MCF 10A (cell line): Measurements from ENCODE around the gene DDX50. TPM values are rescaled to one million over a fixed set of nuclear protein-coding genes. Genes with fewer than 3 reads are reported as not detected.

Source experiments
- BruUV-seq: library from RNA; stranded (reverse); fragments of 400-500 nt; replicated peaks from 2 replicates; lab custom pipeline; 2021; lab: Mats Ljungman, UMichigan
- CTCF ChIA-PET: fragments of 300-600 bp; sonication (Branson Sonifier 250); formaldehyde crosslinking; extraction: SDS; loops from one replicate; lab custom pipeline; 2021; ENCODE audit warnings: antibody characterized with exemption, inconsistent platforms; lab: Yijun Ruan, JAX
- POLR2A ChIA-PET: fragments of 300-600, 350-650 bp; sonication (Branson Sonifier 250); formaldehyde crosslinking; extraction: SDS; loops from one replicate; lab custom pipeline; 2020; ENCODE audit warnings: antibody characterized with exemption, inconsistent platforms; lab: Yijun Ruan, JAX
- DNase-seq: peaks from one replicate; pipeline ENCODE4 v3.0.0-alpha.2; 2018; ENCODE audit not compliant: unreplicated experiment
- H3K27ac Mint-ChIP-seq: one replicate; pipeline ENCODE4 v1.8.0; 2022; ENCODE audit warnings: mild to moderate bottlenecking, low read depth, mixed read lengths; ENCODE audit not compliant: unreplicated experiment
- H3K27me3 Mint-ChIP-seq: one replicate; pipeline ENCODE4 v1.8.0; 2022; ENCODE audit warnings: mixed read lengths; ENCODE audit not compliant: insufficient read depth, unreplicated experiment
- H3K36me3 Mint-ChIP-seq: one replicate; pipeline ENCODE4 v1.8.0; 2022; ENCODE audit warnings: mild to moderate bottlenecking, moderate library complexity, mixed read lengths; ENCODE audit not compliant: insufficient read depth, unreplicated experiment
- H3K4me1 Mint-ChIP-seq: one replicate; pipeline ENCODE4 v1.8.0; 2022; ENCODE audit warnings: mixed read lengths; ENCODE audit not compliant: insufficient read depth, unreplicated experiment
- H3K4me3 Mint-ChIP-seq: one replicate; pipeline ENCODE4 v1.8.0; 2022; ENCODE audit warnings: mild to moderate bottlenecking, moderate library complexity, mixed read lengths; ENCODE audit not compliant: unreplicated experiment
- H3K9me3 Mint-ChIP-seq: one replicate; pipeline ENCODE4 v1.8.0; 2022; ENCODE audit warnings: mixed read lengths; ENCODE audit not compliant: unreplicated experiment
- intact Hi-C: fragments of 100-400 bp; cut with micrococcal nuclease; formaldehyde crosslinking; loops from 2 replicates; pipeline ENCODE4 v1.14.1; 2022
- total RNA-seq: library from RNA; stranded (reverse); gene quantifications from 2 replicates; pipeline ENCODE4 v1.2.3, GENCODE V29; 2022
- TF ChIP-seq, protein P1 (sequence below): fragments of 200-600 bp; IDR thresholded peaks from one replicate; pipeline ENCODE4 v1.8.0; 2022; ENCODE audit warnings: antibody characterized with exemption, mild to moderate bottlenecking; ENCODE audit not compliant: unreplicated experiment

Gene DDX50
- total RNA-seq, 1 experiment from 2014 or later, result 66.3 TPM

DNA sequence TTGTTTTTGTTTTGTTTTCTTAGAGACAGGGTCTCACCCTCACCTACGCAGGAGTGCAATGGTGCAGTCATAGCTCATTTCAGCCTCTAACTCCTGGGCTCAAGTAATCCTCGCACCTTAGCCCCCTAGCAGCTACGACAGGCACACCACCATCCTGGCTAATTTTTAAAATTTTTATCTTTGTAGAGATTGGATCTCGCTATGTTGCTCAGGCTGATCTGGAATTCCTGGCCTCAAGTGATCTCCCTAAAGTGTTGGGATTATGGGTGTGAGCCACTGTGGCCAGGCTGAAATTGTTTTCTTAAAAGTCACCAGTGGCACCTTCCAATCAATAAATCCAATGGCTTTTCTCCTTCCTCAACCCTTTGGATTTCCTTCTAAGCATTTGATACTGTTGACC lies 20.9 kb upstream of the DDX50 start:
- no peak for DNase-seq
- intact Hi-C loops, result no loop called here
- BruUV-seq, result no TSS peak
- Mint-ChIP-seq H3K9me3 (no peaks in the 10 kb centered on the region), H3K4me3 (no peak overlapping the region), H3K4me1 (no peaks in the 10 kb centered on the region), H3K27ac (no peak overlapping the region), H3K27me3 (peaks cover 11% of the 10 kb centered on the region), H3K36me3 (no peaks in the 10 kb centered on the region)
- TF ChIP-seq, protein P1, sequence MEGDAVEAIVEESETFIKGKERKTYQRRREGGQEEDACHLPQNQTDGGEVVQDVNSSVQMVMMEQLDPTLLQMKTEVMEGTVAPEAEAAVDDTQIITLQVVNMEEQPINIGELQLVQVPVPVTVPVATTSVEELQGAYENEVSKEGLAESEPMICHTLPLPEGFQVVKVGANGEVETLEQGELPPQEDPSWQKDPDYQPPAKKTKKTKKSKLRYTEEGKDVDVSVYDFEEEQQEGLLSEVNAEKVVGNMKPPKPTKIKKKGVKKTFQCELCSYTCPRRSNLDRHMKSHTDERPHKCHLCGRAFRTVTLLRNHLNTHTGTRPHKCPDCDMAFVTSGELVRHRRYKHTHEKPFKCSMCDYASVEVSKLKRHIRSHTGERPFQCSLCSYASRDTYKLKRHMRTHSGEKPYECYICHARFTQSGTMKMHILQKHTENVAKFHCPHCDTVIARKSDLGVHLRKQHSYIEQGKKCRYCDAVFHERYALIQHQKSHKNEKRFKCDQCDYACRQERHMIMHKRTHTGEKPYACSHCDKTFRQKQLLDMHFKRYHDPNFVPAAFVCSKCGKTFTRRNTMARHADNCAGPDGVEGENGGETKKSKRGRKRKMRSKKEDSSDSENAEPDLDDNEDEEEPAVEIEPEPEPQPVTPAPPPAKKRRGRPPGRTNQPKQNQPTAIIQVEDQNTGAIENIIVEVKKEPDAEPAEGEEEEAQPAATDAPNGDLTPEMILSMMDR, result no peak
- ChIA-PET CTCF (no interaction called here), POLR2A (no interaction called here)

DNA sequence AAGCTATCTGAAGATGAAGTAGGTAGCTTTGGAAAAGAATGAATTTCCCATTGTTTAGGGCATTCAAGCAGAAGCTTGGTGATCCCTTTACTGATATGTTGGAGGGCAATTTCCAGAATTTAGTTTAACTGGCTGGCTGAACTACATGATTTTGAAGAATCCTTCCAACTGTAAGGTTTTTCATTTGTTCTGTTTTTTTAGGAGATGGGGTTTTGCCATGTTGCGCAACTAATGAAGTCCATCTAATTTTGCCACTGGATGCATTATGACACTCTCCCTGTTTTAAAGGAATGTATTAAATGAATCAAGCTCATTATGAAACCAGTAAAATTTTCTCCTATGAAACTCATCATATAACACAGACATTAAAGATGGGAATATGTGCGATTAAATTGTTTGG lies 6.1 kb upstream of the DDX50 start:
- intact Hi-C loops, result loop anchor here (10.0 kb wide), 1 partner anchor 250 kb away; no protein-coding TSS in a partner anchor
- no TSS peak for BruUV-seq
- H3K4me1 Mint-ChIP-seq, result no peaks in the 10 kb centered on the region
- no peaks in the 10 kb centered on the region for H3K9me3 Mint-ChIP-seq
- no peaks in the 10 kb centered on the region for H3K36me3 Mint-ChIP-seq
- ChIA-PET POLR2A (no interaction called here), CTCF (interaction anchor here (0.6 to 1.2 kb wide), 2 partner anchors 12 to 103 kb away, joined by 3 to 4 read pairs; no protein-coding TSS in a partner anchor)
- no peak overlapping the region for H3K27ac Mint-ChIP-seq
- TF ChIP-seq, protein P1, result no peak
- no peak for DNase-seq
- H3K4me3 Mint-ChIP-seq, result no peak overlapping the region
- H3K27me3 Mint-ChIP-seq, result no peaks in the 10 kb centered on the region

DNA sequence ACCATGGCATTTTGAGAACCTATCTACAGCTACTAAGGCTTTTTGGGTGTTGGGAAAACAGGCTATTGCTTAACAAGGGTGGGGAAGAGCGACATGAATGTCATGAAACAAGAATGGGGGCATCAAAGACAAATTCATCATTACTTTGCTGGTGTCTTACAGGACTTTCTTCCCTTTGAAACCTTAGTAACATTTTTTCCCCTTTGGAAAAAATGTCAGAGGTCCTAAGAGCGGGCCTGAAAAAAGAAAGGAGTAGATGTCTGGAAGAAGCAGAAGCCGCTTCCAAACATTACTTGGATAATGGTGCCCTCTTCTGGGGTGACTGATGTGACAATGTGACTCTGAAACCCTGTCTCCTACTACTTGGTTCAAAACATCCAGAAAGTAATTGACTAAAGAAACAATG lies 3.8 kb upstream of the DDX50 start:
- Mint-ChIP-seq H3K4me3 (no peak overlapping the region), H3K27me3 (no peaks in the 10 kb centered on the region), H3K36me3 (peaks cover 2% of the 10 kb centered on the region), H3K27ac (no peak overlapping the region), H3K4me1 (peaks cover under 1% of the 10 kb centered on the region), H3K9me3 (no peaks in the 10 kb centered on the region)
- TF ChIP-seq, protein P1, result peak; percentile 57
- ChIA-PET CTCF (interaction anchor here (0.6 to 1.8 kb wide), 24 partner anchors 9 to 1406 kb away, joined by 3 to 8 read pairs (median 3); partner anchors contain the start of gene STOX1), POLR2A (interaction anchor here (0.6 kb wide), 1 partner anchor 563 kb away, joined by 3 read pairs; no protein-coding TSS in a partner anchor)
- DNase-seq, result peak; percentile 84
- intact Hi-C loops, result loop anchor here (1.0 to 10.0 kb wide), 3 partner anchors 105 to 427 kb away; partner anchors contain the start of gene DNA2
- no TSS peak for BruUV-seq

DNA sequence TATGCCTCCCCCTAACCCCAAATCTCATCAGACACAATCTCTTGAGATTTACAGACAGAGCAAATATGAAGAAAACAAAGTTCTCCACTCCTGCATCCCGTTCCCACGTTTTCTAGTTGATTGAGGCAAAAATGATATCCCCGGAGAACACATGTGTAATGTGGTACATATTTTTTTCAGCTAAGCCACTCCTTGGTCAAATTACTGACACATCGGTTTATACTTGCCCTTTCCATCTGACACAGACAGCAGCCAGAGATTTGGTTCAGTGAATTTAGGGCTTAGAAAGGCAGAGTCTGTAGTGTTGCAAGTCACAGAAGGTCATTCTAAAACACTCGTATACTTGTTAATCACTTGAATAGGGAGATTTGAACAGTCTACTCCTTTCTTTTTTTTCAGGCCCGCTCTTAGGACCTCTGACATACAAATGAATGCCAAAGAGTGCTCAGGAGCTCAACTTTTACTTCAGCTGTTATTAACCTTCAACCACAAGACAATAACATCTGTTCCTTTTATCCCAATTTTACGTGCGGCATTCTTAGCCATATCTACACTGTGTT lies 1.8 kb upstream of the DDX50 start:
- Mint-ChIP-seq H3K27me3 (no peaks in the 10 kb centered on the region), H3K4me3 (peak overlapping the region; percentile 96), H3K27ac (no peak overlapping the region), H3K36me3 (peaks cover 12% of the 10 kb centered on the region), H3K9me3 (no peaks in the 10 kb centered on the region), H3K4me1 (peaks cover 12% of the 10 kb centered on the region)
- ChIA-PET POLR2A (interaction anchor here (0.5 to 2.0 kb wide), 6 partner anchors 10 to 1061 kb away, joined by 3 to 11 read pairs (median 4); partner anchors contain the start of gene PBLD), CTCF (interaction anchor here (0.6 to 1.8 kb wide), 4 partner anchors 11 to 729 kb away, joined by 3 to 7 read pairs (median 4); partner anchors contain the start of gene STOX1)
- intact Hi-C loops, result loop anchor here (10.0 kb wide), 1 partner anchor 254 kb away; no protein-coding TSS in a partner anchor
- TF ChIP-seq, protein P1, result no peak
- BruUV-seq, result no TSS peak
- DNase-seq, result no peak
